Activated CD4-positive, alpha-beta T cell treated with anti-CD3 and anti-CD28 coated beads, Interleukin-2, amount 50 U/mL, for 48 hours (primary cell): ENCODE data around the gene OR51B2.
"Not testable (repeated sequence)": the region's sequence is repeated elsewhere in the genome, so short reads cannot be mapped to it uniquely, and the experiment has no call there.

ENCODE experiments used
- DNase-seq, 2 experiments: peaks; one replicate each; pipeline ENCODE4 v3.0.0-alpha.2; 2020

The OR51B2 gene

DNA sequence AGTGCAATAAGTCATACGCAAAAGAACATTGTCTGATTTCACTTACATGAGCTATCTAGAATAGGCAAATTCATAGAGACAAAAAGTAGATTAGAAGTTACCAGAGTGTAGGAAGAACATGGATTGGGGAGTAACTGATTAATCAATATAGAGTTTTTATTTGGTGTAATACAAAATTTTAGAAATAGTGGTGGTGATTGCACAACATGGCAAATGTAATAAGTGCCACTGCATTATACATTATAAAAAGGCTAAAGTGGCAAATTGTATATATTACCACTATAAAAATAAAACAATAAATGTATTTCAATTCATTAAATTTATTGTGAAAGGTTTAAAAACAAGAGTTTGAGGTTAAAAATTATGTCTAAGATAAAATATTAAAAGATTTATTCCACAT lies 13.7 kb downstream of the OR51B2 start:
- no peak for DNase-seq

GRCh38 chr11:5307256-5308019 lies 16.7 kb downstream of the OR51B2 start:
- no peak for DNase-seq

GRCh38 chr11:5304046-5304445 lies 20.1 kb downstream of the OR51B2 start:
- DNase-seq = no peak

- DNase-seq = no peak
Measured at GRCh38 chr11:5303626-5304025, 20.5 kb downstream of the OR51B2 start.

- DNase-seq = no peak
Measured at GRCh38 chr11:5301846-5302245, 22.3 kb downstream of the OR51B2 start, which contains the start of gene OR51B4. Gene OR51B4, minus strand, starts transcription at chr11:5301946. Its CDS starts 0 bp downstream, at chr11:5301946.

GRCh38 chr11:5300251-5300650 lies 23.8 kb downstream of the OR51B2 start:
- DNase-seq = no peak

DNA sequence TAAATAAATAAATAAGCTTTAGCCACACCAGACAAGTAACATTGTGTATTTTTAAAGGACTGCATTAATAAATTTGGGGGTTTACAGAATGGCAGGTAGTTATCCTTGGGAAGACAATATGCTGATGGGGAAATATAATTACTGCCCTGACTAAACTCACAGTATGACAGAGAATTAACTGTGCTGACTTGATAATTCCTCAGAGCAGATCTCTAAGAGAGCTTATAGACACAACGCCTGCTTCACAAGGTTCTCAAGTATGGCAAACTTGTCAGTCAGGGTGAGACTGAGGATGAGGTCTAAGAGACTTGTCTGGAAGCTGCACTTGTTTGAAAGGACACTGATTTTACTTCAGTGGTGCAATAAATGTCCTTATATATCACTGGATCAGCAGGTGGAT lies 25.6 kb downstream of the OR51B2 start:
- DNase-seq = no peak

GRCh38 chr11:5297721-5298323 lies 26.3 kb downstream of the OR51B2 start:
- no peak for DNase-seq

DNA sequence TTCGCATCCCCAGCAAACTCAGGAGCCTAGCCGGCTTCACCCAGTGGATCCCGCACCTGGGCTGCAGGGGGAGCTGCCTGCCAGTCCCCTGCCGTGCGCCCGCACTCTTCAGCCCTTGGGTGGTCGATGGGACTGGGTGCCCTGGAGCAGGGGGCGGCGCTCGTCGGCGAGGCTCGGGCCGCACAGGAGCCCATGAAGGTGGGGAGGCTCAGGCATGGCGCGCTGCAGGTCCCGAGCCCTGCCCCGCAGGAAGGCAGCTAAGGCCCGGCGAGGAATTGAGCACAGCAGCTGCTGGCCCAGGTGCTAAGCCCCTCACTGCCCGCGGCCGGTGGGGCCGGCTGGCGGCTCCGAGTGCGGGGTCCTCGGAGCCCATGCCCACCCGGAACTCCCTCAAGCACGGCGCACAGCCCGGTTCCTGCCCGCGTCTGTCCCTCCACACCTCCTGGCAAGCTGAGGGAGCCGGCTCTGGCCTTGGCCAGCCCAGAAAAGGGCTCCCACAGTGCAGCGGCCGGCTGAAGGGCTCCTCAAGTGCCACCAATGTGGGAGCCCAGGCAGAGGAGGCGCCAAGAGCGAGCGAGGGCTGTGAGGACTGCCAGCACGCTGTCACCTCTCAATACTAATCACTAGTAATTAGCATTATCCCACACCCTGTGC lies 29.6 kb downstream of the OR51B2 start:
- not testable (repeated sequence) for DNase-seq

DNA sequence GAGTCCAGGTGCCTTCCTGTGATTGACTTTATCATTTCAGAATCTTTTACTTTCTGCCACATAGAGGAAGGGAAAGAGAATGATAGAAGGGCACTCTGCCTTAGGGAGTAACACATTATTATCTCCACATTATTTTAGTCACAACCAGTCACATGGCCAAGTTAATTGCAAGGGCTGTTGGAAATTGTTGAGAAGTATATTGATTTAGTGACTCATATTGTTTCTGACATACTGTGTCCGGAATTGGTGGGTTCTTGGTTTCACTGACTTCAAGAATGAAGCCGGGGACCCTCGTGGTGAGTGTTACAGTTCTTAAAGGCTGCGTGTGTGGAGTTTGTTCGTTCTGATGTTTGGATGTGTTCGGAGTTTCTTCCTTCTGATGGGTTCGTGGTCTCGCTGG lies 31.1 kb downstream of the OR51B2 start:
- DNase-seq = no peak

GRCh38 chr11:5291207-5291838 lies 32.8 kb downstream of the OR51B2 start:
- DNase-seq = no peak

- no peak for DNase-seq
Measured at GRCh38 chr11:5290106-5290505, 34.0 kb downstream of the OR51B2 start.

- no peak for DNase-seq
Measured at GRCh38 chr11:5289696-5290095, 34.4 kb downstream of the OR51B2 start.

DNA sequence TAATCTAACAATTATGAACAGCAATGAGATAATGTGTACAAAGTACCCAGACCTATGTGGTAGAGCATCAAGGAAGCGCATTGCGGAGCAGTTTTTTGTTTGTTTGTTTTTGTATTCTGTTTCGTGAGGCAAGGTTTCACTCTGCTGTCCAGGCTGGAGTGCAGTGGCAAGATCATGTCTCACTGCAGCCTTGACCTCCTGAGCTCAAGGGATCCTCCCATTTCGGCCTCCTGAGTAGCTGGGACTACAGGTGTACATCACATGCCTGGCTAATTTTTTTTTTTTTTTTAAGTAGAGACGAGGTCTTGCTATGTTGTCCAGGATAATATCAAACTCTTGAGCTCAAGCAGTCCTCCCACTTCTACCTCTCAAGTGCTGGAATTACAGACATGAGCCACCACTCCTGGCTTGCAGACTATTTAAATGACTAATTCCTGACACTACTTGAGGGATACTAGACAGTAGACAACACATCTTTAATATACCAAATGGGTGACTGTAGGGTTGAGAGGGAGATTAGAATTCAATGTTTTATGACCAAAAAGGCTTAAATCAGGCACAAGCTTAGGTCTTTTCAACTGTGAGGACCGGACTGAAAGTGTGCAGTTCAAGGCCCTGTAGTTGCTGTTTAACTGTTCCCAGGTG lies 35.1 kb downstream of the OR51B2 start:
- no peak for DNase-seq

- DNase-seq = no peak
Measured at GRCh38 chr11:5288108-5288905, 35.8 kb downstream of the OR51B2 start.

GRCh38 chr11:5286901-5287300 lies 37.2 kb downstream of the OR51B2 start:
- DNase-seq = no peak

- DNase-seq = no peak
Measured at GRCh38 chr11:5286351-5286750, 37.7 kb downstream of the OR51B2 start.

GRCh38 chr11:5285703-5286340 lies 38.3 kb downstream of the OR51B2 start:
- no peak for DNase-seq

- DNase-seq = no peak
Measured at GRCh38 chr11:5284637-5285036, 39.5 kb downstream of the OR51B2 start.

- no peak for DNase-seq
Measured at GRCh38 chr11:5283882-5284281, 40.2 kb downstream of the OR51B2 start.

- no peak for DNase-seq
Measured at GRCh38 chr11:5283086-5283485, 41.0 kb downstream of the OR51B2 start.

GRCh38 chr11:5282628-5283027 lies 41.5 kb downstream of the OR51B2 start:
- no peak for DNase-seq
